Adrenal gland (tissue), 5 donors: ENCODE measurements around the gene ZNF500.

Experiments
- CTCF ChIP-seq, 6 experiments: fragments of 450-650 bp in 4 of 6; fragments of 200-600 bp in 2 of 6; sonication (generic) in 1 of 6; IDR thresholded peaks; 1 replicate in 5 of 6; 2 replicates in 1 of 6; pipeline versions ENCODE4 v1.5.1 to v1.8.0; 2016 to 2021; ENCODE audit warnings: antibody characterized with exemption in 6 of 6, mild to moderate bottlenecking in 2 of 6, moderate library complexity in 1 of 6
- POLR2A ChIP-seq, 2 donors: fragments of 450-650 bp; IDR thresholded peaks; one replicate each; pipeline ENCODE4 v1.6.1; 2017; ENCODE audit warnings: antibody characterized with exemption in 2 of 2, mild to moderate bottlenecking in 2 of 2, moderate library complexity in 1 of 2
- donor health status: DM: no; HTN: no; CAD: no.

DNA sequence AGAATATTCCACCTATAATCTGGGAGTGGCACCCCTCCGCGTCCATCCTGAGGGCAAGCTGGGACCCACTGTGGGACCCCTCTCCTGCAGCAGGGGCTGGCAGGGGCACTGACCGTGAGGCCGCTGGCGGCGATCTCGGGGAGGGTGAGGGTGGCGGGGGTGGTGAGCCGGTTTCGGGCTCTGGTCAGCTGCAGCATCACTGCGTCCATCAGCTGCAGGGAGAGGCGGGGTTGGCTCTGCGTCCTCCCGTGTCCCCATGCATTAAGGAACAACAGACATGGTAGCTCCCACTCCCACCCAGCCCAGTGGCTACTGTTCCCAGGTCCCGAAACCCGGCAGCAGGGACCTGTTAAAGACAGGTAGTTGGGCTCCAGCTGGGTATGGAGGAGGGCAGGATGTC is 31.5 kb upstream of the ZNF500 start:
- TF ChIP-seq CTCF (IDR thresholded peaks at IDR 0.05), result no peak
- TF ChIP-seq POLR2A (IDR thresholded peaks at IDR 0.05), result no peak
